Right lobe of liver (tissue), 6 donors: ENCODE data around the gene TLL2. TPM values are rescaled to one million over a fixed set of nuclear protein-coding genes. Genes with fewer than 3 reads are reported as not detected.

Source experiments
- ATAC-seq, 4 donors: fragments of 200-7000 bp; cut with Tn5 transposase; one replicate each; pipeline ENCODE4 v1.9.1; 2020; ENCODE audit warnings: mild to moderate bottlenecking in 4 of 4, moderate library complexity in 4 of 4
- DNase-seq, 3 donors: peaks; one replicate each; pipeline ENCODE4 v3.0.0-alpha.2; 2020
- H3K27ac ChIP-seq, 3 donors: fragments of 200-600 bp; one replicate each; pipeline ENCODE4 v1.8.0; 2022
- H3K27me3 ChIP-seq, 2 donors: fragments of 200-600 bp; one replicate each; pipeline ENCODE4 v1.8.0; 2022
- H3K36me3 ChIP-seq, 4 donors: fragments of 200-600 bp; sonication (generic) in 1 of 4; one replicate each; pipeline versions ENCODE4 v1.5.1 to v1.8.0; 2017 to 2022; ENCODE audit warnings: control low read depth in 1 of 4
- H3K4me1 ChIP-seq, 4 donors: fragments of 200-600 bp; sonication (generic) in 1 of 4; one replicate each; pipeline versions ENCODE4 v1.5.1 to v1.8.0; 2017 to 2022; ENCODE audit warnings: control low read depth in 1 of 4
- H3K4me3 ChIP-seq, 3 donors: fragments of 200-600 bp; one replicate each; pipeline ENCODE4 v1.8.0; 2022
- H3K9me3 ChIP-seq, 4 donors: fragments of 200-600 bp; sonication (generic) in 1 of 4; one replicate each; pipeline versions ENCODE4 v1.5.1 to v1.8.0; 2017 to 2022; ENCODE audit warnings: control low read depth in 1 of 4
- POLR2A ChIP-seq: fragments of 450-650 bp; IDR thresholded peaks from one replicate; pipeline ENCODE4 v1.6.1; 2017; ENCODE audit warnings: antibody characterized with exemption, mild to moderate bottlenecking
- WGBS: methylation state at CpG from one replicate; pipeline ENCODE4 v1.1.6; 2018; ENCODE audit warnings: low coverage, low lambda C conversion rate; ENCODE audit not compliant: insufficient coverage; ENCODE audit errors: missing lambda C conversion rate; 5-methylcytosine and 5-hydroxymethylcytosine counted together
- intact Hi-C, 2 donors: fragments of 100-400 bp; cut with DNase I; formaldehyde crosslinking; loops; one replicate each; pipeline versions ENCODE4 v1.11.2 to v1.14.1; 2022
- long read RNA-seq: library from polyadenylated mRNA; unstranded; transcript quantifications from one replicate; pipeline ENCODE4 v2.0.0, GENCODE V29; 2019
- total RNA-seq, 6 experiments: library from RNA; depleted of rRNA in 2 of 6; stranded (reverse); fragments of >200 nt in 2 of 6; fragmentation: NEBNext Ultra II Directional in 3 of 6; extraction: Animal tissue kit (Norgen Biotek cat#: 25700) in 3 of 6; gene quantifications; one replicate each; pipeline versions ENCODE4 v1.1.0 to v1.2.4, GENCODE V29; 2016 to 2023
- TF ChIP-seq, protein P1 (sequence below), 4 donors: fragments of 200-600 bp in 3 of 4; fragments of 450-650 bp in 1 of 4; IDR thresholded peaks; one replicate each; pipeline versions ENCODE4 v1.5.1 to v1.8.0; 2016 to 2022; ENCODE audit warnings: antibody characterized with exemption in 4 of 4, mild to moderate bottlenecking in 2 of 4
- donor health status: DM: no; HTN: yes; CAD: no.
- donor health status: DM: no; HTN: no; CAD: no.
- donor health status: DM: no; HTN: no; CAD: no.
- donor health status: DM: no; HTN: yes; CAD: no.
- donor health status: DM: no; HTN: yes; CAD: no.

The TLL2 gene
- total RNA-seq, result under 1 TPM in 2 of 6 experiments, not detected in 4; 0.11 to 0.14 TPM
- long read RNA-seq, result 0 reads

GRCh38 chr10:96513698-96514561, at the start of gene TLL2:
TSS of gene TLL2 (minus strand) at chr10:96513926. CDS start at chr10:96513685, 241 bp downstream.
- ATAC-seq (peak; percentile 91 to 96 (median 94)), DNase-seq (peak; percentile 81 to 87 (median 87))
- no peaks in the 10 kb centered on the region for H3K27me3 ChIP-seq
- TF ChIP-seq, protein P1, sequence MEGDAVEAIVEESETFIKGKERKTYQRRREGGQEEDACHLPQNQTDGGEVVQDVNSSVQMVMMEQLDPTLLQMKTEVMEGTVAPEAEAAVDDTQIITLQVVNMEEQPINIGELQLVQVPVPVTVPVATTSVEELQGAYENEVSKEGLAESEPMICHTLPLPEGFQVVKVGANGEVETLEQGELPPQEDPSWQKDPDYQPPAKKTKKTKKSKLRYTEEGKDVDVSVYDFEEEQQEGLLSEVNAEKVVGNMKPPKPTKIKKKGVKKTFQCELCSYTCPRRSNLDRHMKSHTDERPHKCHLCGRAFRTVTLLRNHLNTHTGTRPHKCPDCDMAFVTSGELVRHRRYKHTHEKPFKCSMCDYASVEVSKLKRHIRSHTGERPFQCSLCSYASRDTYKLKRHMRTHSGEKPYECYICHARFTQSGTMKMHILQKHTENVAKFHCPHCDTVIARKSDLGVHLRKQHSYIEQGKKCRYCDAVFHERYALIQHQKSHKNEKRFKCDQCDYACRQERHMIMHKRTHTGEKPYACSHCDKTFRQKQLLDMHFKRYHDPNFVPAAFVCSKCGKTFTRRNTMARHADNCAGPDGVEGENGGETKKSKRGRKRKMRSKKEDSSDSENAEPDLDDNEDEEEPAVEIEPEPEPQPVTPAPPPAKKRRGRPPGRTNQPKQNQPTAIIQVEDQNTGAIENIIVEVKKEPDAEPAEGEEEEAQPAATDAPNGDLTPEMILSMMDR (IDR thresholded peaks at IDR 0.05), result peak; percentile 55 to 69 (median 62)
- no peak for TF ChIP-seq POLR2A
- intact Hi-C loops, result loop anchor here in 1 of 2 donors (5.0 kb wide), 1 partner anchor 117 kb away; no protein-coding TSS in a partner anchor
- no peaks in the 10 kb centered on the region for H3K9me3 ChIP-seq
- H3K4me1 ChIP-seq, result peaks cover 0 to 22% (median 4%) of the 10 kb centered on the region in 4 donors
- H3K36me3 ChIP-seq, result no peaks in the 10 kb centered on the region
- H3K27ac ChIP-seq, result no peak within 1 kb of the TSS
- peak within 1 kb of the TSS; percentile 30 to 48 (median 40) for H3K4me3 ChIP-seq
- WGBS, result 9% methylated on average over 18 of the region's 68 CpGs

GRCh38 chr10:96560966-96561887, 47.5 kb upstream of the TLL2 start:
- intact Hi-C loops, result no loop called here
- no peak for DNase-seq
- Histone ChIP-seq H3K4me3 (no peak overlapping the region), H3K27me3 (no peaks in the 10 kb centered on the region), H3K4me1 (peaks cover 0 to 16% (median 2%) of the 10 kb centered on the region in 4 donors), H3K27ac (peak overlapping the region in 1 of 3 donors; percentile 4), H3K36me3 (peaks cover 0 to 23% (median 2%) of the 10 kb centered on the region in 4 donors), H3K9me3 (no peaks in the 10 kb centered on the region)
- TF ChIP-seq POLR2A, result no peak
- TF ChIP-seq, protein P1 (IDR thresholded peaks at IDR 0.05), result no peak
- WGBS, result 54% methylated on average over 3 of the region's 3 CpGs
- peak; percentile 67 to 84 (median 72) for ATAC-seq

DNA sequence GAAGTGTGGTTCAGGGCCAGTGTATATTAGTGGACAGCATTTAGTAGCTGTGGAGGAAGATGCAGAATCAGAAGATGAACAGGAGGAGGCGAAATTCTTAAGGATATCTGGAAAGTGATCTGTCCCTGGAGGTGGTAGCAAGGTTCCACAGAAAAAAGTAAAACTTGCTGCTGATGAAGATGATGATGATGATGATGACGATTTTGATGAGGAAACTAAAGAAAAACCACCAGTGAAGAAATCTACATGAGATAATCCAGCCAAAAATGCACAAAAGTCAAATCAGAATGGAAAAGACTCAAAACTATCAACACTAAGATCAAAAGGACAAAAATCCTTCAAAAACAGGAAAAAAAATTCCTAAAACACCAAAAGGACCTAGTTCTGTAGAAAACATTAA, 46.8 kb upstream of the TLL2 start:
- ATAC-seq, result no peak
- H3K36me3 ChIP-seq, result peaks cover 0 to 23% (median 2%) of the 10 kb centered on the region in 4 donors

DNA sequence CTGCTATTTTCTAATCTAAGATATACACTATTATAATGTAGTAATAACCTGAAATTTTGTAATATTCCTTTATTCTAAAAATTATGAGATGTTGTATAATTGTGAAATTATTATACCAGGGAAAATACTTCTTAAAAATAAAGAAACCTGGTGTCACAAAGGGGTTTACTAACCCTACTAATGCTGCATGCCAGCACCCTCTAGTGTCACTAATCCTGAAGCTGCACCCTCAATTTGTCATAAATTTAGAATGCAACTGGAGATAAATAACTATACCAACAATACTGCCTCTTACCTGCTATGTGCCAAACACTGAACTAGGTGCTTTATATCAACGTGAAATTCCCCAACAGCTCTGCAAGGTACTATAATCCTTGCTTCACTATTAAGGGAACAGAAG, 42.3 kb upstream of the TLL2 start:
- peak in 2 of 4 donors; percentile 29 to 58 for ATAC-seq

More for the DNA sequence above, 46.8 kb upstream of the TLL2 start:
- TF ChIP-seq, protein P1 (IDR thresholded peaks at IDR 0.05), result no peak
- TF ChIP-seq POLR2A, result no peak
- no peaks in the 10 kb centered on the region for H3K9me3 ChIP-seq
- H3K4me1 ChIP-seq, result peaks cover 0 to 16% (median 2%) of the 10 kb centered on the region in 4 donors
- H3K27ac ChIP-seq, result peak overlapping the region in 1 of 3 donors; percentile 4
- H3K27me3 ChIP-seq, result no peaks in the 10 kb centered on the region
- WGBS, result 85% methylated on average over 2 of the region's 2 CpGs
- H3K4me3 ChIP-seq, result no peak overlapping the region
- intact Hi-C loops, result no loop called here
- no peak for DNase-seq

More for the DNA sequence above, 42.3 kb upstream of the TLL2 start:
- no peak overlapping the region for H3K4me3 ChIP-seq
- no peak for DNase-seq
- no peaks in the 10 kb centered on the region for H3K27me3 ChIP-seq
- H3K9me3 ChIP-seq, result no peaks in the 10 kb centered on the region
- no peak overlapping the region for H3K27ac ChIP-seq
- 36% methylated on average over 1 of the region's 1 CpG for WGBS
- TF ChIP-seq, protein P1 (IDR thresholded peaks at IDR 0.05), result peak in 3 of 4 donors; percentile 40 to 53 (median 48)
- no peak for TF ChIP-seq POLR2A
- H3K36me3 ChIP-seq, result peaks cover 0 to 40% (median 7%) of the 10 kb centered on the region in 4 donors
- intact Hi-C loops, result no loop called here
- peaks cover 0 to 7% (median 0%) of the 10 kb centered on the region in 4 donors for H3K4me1 ChIP-seq
